ENCODE results near the gene LRCH1. TPM values are rescaled to one million over a fixed set of nuclear protein-coding genes. Genes with fewer than 3 reads are reported as not detected.
"Not testable (repeated sequence)": the region's sequence is repeated elsewhere in the genome, so short reads cannot be mapped to it uniquely, and the experiment has no call there.

LRCH1 gene
- total RNA-seq, 1 donor from 2014 or later, result 17.0 TPM

DNA sequence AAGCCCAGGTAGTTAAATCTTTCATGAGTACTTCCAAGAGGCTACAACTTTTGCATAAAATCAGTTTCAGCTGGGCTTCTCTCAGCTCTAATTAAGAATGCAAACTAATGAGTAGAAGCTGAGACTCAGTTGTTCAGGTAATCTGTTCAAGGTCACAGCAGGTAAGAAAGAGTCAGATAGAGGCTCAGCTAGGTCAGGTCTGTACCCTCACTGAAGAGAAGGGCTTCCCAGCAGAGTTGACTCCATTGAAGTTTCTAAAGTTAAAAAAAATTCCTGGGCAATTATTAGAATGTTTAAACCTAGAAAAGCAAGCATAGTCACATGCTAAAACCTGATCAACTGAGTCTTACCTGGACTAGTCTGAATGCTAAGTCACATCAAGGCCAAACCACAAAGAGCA lies 201.8 kb downstream of the LRCH1 start:
- TF ChIP-seq, protein P1, sequence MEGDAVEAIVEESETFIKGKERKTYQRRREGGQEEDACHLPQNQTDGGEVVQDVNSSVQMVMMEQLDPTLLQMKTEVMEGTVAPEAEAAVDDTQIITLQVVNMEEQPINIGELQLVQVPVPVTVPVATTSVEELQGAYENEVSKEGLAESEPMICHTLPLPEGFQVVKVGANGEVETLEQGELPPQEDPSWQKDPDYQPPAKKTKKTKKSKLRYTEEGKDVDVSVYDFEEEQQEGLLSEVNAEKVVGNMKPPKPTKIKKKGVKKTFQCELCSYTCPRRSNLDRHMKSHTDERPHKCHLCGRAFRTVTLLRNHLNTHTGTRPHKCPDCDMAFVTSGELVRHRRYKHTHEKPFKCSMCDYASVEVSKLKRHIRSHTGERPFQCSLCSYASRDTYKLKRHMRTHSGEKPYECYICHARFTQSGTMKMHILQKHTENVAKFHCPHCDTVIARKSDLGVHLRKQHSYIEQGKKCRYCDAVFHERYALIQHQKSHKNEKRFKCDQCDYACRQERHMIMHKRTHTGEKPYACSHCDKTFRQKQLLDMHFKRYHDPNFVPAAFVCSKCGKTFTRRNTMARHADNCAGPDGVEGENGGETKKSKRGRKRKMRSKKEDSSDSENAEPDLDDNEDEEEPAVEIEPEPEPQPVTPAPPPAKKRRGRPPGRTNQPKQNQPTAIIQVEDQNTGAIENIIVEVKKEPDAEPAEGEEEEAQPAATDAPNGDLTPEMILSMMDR (conservative IDR thresholded peaks at IDR 0.05; ENCODE audit: low read depth, low read length), result no peak
- DNase-seq (ENCODE audit: low read depth), result no peak
- no peak overlapping the region for H3K4me3 ChIP-seq (ENCODE audit: low read depth, low read length)

DNA sequence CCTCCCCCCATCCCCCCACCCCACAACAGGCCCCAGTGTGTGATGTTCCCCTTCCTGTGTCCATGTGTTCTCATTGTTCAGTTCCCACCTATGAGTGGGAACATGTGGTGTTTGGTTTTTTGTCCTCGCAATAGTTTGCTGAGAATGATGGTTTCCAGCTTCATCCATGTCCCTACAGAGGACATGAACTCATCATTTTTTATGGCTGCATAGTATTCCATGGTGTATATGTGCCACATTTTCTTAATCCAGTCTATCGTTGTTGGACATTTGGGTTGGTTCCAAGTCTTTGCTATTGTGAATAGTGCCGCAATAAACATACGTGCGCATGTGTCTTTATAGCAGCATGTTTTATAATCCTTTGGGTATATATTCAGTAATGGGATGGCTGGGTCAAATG lies 202.5 kb downstream of the LRCH1 start:
- not testable (repeated sequence) for H3K4me3 ChIP-seq (ENCODE audit: low read depth, low read length); DNase-seq (ENCODE audit: low read depth)

DNA sequence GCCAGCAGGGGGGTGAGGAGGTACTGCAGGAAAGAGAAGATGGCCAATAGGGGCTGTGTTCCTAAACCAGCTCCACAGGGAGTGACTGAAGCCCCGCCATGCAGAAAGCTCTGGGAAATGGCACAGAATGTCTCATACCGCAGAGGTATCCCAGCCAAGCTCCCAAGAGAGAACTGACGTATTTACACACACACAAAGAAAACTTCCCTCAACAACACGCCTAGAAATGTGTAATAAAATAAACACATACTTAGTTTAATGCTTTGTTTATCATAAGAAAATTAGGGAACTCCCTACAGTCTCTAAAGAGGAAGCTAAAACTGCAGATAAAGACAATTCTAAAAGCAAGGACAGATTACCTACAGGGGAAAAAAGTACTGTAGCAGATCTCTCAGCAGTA lies 204.0 kb downstream of the LRCH1 start:
- H3K4me3 ChIP-seq (ENCODE audit: low read depth, low read length), result no peak overlapping the region
- no peak for DNase-seq (ENCODE audit: low read depth)
- TF ChIP-seq, protein P1 (conservative IDR thresholded peaks at IDR 0.05; ENCODE audit: low read depth, low read length), result no peak

DNA sequence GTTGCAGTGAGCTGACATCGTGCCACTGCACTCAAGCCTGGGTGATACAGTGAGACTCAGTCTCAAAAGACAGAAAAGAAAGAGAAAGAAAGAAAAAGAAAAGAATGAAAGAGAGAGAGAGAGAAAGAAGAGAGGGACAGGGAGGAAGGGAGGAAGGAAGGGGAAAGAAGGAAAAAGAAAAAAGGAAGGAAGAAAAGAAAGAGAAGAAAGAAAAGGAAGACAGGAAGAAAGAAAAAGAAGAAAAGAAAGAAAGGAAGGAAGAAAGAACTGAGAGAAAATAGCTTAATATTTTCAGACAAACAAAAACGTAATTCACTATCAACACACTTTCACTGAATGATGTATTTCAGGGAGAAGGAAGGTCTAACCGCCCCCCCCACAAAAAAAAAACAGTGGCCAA lies 204.7 kb downstream of the LRCH1 start:
- TF ChIP-seq, protein P1 (conservative IDR thresholded peaks at IDR 0.05; ENCODE audit: low read depth, low read length), result no peak
- no peak for DNase-seq (ENCODE audit: low read depth)
- H3K4me3 ChIP-seq (ENCODE audit: low read depth, low read length), result no peak overlapping the region

DNA sequence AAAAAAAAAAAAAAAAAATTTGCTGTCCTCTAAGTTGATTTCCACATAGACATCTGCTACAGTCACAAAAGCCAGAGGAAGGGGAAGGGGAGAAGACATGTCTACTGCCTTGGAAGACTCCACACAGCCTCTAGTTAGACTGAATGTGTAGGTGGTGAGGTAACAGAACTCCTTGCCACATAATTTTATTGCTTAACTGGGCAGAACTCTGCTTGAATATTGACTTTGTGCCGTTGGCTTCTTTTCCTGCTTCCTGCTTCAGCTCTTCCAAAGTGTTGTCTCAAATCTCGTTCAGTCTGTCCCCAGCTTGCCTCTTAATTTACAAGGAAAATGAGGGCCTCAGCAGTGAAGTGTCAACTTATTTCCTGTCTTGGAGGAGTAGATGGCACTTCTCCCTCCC lies 206.9 kb downstream of the LRCH1 start:
- DNase-seq (ENCODE audit: low read depth), result no peak

DNA sequence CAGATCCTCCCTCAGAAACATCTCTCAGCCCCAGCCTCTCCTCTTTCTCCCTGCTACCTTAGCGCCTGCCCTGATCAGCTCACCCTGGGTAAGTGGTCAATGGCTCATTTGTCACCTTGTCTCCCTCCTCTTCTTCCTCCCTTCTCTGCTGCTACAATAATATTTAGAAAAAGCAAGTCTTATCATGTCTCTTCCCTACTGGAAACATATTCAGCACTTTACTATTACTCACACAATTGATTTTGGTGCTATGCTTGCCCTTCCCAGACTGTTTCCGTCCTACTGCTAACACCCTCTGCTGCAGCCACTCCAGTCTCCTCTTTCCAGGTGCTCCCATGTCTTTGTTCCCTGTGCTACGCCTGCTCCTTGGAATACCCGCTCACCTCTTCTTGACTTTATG lies 208.2 kb downstream of the LRCH1 start:
- DNase-seq (ENCODE audit: low read depth), result no peak
- no peak overlapping the region for H3K4me3 ChIP-seq (ENCODE audit: low read depth, low read length)
- TF ChIP-seq, protein P1 (conservative IDR thresholded peaks at IDR 0.05; ENCODE audit: low read depth, low read length), result no peak

More for the DNA sequence above, 206.9 kb downstream of the LRCH1 start:
- TF ChIP-seq, protein P1 (conservative IDR thresholded peaks at IDR 0.05; ENCODE audit: low read depth, low read length), result no peak
- H3K4me3 ChIP-seq (ENCODE audit: low read depth, low read length), result no peak overlapping the region

DNA sequence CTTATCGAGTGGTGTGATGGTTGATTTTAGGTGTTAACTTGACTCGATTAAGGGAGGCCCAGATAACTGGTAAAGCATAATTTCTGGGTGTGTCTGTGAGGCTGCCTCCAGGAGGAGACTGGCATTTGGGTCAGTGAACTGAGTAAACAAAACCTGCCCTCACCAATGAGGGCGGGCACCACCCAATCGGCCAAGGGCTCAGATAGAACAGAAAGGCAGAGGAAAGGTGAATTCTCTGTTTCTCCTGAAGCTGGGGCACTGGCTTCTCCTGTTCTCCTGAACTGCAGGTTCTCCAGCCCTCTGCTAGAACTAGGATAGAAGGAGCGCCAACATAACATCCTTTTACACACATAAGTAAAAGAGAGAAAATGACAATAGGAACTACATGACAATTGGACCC lies 208.9 kb downstream of the LRCH1 start:
- DNase-seq (ENCODE audit: low read depth), result no peak
- no peak overlapping the region for H3K4me3 ChIP-seq (ENCODE audit: low read depth, low read length)
- TF ChIP-seq, protein P1 (conservative IDR thresholded peaks at IDR 0.05; ENCODE audit: low read depth, low read length), result no peak

DNA sequence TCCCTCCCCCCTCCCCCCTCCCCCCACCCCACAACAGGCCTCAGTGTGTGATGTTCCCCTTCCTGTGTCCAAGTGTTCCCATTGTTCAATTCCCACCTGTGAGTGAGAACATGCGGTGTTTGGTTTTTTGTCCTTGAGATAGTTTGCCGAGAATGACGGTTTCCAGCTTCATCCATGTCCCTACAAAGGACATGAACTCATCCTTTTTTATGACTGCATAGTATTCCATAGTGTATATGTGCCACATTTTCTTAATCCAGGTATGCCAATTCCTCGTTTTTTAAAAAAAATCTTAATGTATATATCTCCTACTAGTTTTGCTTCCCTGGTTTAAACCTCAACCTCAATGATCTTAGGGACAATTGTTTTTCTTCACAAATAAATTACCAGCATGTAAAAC lies 217.0 kb downstream of the LRCH1 start:
- not testable (repeated sequence) for H3K4me3 ChIP-seq (ENCODE audit: low read depth, low read length); DNase-seq (ENCODE audit: low read depth)

Measured in epithelial cell of proximal tubule (primary cell).